ENCODE measurements around the gene CHEK1. TPM values are rescaled to one million over a fixed set of nuclear protein-coding genes. Genes with fewer than 3 reads are reported as not detected.

CHEK1 gene
- total and polyA plus RNA-seq, 2 of the 8 experiments (the other 6 are each of a cell fraction or from before 2014, with no cell fraction given): 37.7 to 133 TPM

DNA sequence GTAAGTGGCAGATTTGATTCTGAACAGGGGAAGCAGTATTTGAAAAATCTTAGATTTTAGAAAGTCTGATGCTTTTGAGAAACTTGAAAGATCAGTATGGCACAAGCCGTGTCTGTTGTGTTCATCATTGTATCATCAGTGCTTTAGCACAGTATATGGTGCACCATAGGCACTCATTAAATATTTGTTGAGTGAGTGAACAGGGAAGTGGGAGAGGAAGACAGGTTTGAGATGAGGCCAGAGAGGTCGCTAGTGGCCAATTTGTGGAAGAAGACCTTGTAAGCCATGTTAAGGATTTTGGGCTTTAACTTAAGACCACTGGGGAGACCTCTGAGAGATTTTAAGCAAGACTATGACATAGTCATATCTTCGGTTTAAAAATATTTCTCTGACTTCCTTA is 12.9 kb downstream of the CHEK1 start (continued):
- TF ChIP-seq, protein P1, sequence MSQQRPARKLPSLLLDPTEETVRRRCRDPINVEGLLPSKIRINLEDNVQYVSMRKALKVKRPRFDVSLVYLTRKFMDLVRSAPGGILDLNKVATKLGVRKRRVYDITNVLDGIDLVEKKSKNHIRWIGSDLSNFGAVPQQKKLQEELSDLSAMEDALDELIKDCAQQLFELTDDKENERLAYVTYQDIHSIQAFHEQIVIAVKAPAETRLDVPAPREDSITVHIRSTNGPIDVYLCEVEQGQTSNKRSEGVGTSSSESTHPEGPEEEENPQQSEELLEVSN (IDR thresholded peaks at IDR 0.05): no peak
- no peak for TF ChIP-seq GABPA (IDR thresholded peaks at IDR 0.05; ENCODE audit: borderline replicate concordance, insufficient read depth, low read length)
